Activated naive CD4-positive, alpha-beta T cell treated with anti-CD3 and anti-CD28 coated beads, Interleukin-2, amount 10 ng/mL, durations not matched to agents 7 days and 5 days (primary cell): Measurements from ENCODE around the gene OXLD1.

Experiments
- CTCF ChIA-PET: fragments of 350-600 bp; sonication (Branson Sonifier 250); formaldehyde crosslinking; loops from one replicate; lab custom pipeline; 2021; ENCODE audit warnings: antibody characterized with exemption; lab: Charles Lee
- DNase-seq: peaks from one replicate; pipeline ENCODE4 v3.0.0-alpha.2; 2020
- H3K27ac Mint-ChIP-seq: one replicate; pipeline ENCODE4 v1.8.0; 2021; ENCODE audit warnings: mild to moderate bottlenecking, moderate library complexity, mixed read lengths
- H3K27me3 Mint-ChIP-seq: one replicate; pipeline ENCODE4 v1.8.0; 2021; ENCODE audit warnings: mild to moderate bottlenecking, mixed read lengths
- H3K36me3 Mint-ChIP-seq: one replicate; pipeline ENCODE4 v1.8.0; 2021; ENCODE audit warnings: mixed read lengths
- H3K4me1 Mint-ChIP-seq: one replicate; pipeline ENCODE4 v1.8.0; 2021; ENCODE audit warnings: mixed read lengths
- H3K4me3 Mint-ChIP-seq: one replicate; pipeline ENCODE4 v1.8.0; 2021; ENCODE audit warnings: mild to moderate bottlenecking, moderate library complexity, mixed read lengths
- H3K9me3 Mint-ChIP-seq: one replicate; pipeline ENCODE4 v1.8.0; 2021; ENCODE audit warnings: mixed read lengths

The OXLD1 gene

DNA sequence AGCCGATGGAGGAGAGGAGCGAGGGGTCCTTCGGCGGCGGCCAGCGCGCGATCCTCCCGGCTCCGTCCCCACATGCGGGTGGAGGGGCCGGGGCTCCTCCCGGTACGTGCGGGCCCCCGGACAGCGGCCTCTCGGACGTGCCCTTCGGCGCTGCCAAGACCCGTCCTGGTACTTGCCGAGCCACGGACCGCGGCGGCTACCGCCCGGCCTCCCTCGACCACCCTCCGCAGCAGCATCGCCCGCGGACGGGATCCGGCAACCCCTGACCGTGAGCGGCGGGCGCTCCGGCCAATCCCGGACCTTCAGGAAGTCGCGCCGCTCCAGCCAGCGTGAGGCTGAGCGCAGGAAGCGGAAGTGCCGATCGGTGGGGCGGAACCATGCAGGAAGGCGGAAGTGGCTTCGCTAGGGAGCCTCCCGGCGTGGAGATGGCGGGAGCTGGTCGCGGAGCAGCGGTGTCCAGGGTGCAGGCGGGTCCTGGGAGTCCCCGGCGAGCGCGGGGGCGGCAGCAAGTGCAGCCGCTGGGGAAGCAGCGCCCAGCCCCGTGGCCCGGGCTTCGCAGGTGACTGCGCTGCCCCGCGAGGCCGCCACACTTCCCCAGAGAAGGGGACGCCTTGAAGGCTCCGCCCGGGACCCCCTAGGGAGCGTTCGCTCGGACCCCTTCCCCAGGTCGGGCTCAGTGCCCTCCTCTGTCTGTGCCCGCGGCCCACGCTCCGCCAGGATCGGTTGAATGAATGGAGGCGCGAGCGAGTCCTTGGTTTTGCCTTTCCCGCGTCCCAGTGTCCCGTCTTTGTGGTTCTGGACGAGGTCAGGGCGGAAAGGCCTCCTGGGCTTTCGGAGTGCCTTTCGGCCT is at the start of gene OXLD1, which contains the start of gene CCDC137:
OXLD1 (minus strand) TSS at position 264 of the 850 bp plus-strand sequence; CDS start at position 236, 28 bp downstream.
CCDC137 (plus strand) TSS at position 396 of the 850 bp plus-strand sequence; CDS start at position 426, 30 bp downstream.
- H3K27me3 Mint-ChIP-seq, result no peaks in the 10 kb centered on the region
- peaks cover 60% of the 10 kb centered on the region for H3K4me1 Mint-ChIP-seq
- H3K9me3 Mint-ChIP-seq, result no peaks in the 10 kb centered on the region
- DNase-seq, result peak; percentile 97
- peak within 1 kb of the TSS; percentile 82 for H3K4me3 Mint-ChIP-seq
- CTCF ChIA-PET, result no interaction called here
- peaks cover 39% of the 10 kb centered on the region for H3K36me3 Mint-ChIP-seq
- H3K27ac Mint-ChIP-seq, result peak within 1 kb of the TSS; percentile 99

DNA sequence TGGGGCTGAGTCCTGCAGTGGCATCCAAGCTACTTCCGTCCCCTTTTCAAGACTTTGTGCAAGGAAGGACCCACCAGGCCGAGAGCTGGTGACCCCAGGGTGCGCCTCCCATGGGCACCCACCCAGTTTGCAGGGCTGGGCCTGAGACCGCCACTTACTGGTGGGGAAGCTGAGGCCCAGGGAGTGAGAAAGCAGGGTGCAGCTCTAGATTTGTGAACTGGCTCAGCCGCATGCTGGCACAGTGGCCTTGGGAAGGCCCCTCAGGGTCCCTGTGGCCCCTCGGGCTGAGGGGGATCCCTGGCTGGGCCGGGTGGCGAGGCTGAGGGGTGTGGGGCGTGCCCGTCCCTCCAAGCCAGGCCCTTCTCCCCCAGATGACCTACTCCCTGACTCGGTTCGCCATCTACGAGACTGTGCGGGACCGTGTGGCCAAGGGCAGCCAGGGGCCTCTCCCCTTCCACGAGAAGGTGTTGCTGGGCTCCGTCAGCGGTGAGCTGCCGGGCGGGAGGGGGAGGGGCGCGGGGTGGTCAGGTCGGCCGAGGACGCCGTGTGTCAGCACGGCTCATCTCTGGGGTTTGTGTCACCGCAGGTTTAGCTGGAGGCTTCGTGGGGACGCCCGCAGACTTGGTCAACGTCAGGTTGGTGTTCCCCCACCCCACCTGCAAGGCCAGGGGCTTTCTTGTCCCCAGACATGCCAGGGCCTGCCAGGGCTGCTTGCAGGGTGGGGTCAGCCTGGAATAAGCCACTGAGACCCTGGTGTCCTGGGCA is 48.9 kb upstream of the OXLD1 start:
- CTCF ChIA-PET, result no interaction called here
- Mint-ChIP-seq H3K27ac (no peak overlapping the region), H3K4me1 (peaks cover 34% of the 10 kb centered on the region), H3K27me3 (no peaks in the 10 kb centered on the region), H3K36me3 (peaks cover 5% of the 10 kb centered on the region), H3K9me3 (no peaks in the 10 kb centered on the region), H3K4me3 (no peak overlapping the region)
- DNase-seq, result no peak

DNA sequence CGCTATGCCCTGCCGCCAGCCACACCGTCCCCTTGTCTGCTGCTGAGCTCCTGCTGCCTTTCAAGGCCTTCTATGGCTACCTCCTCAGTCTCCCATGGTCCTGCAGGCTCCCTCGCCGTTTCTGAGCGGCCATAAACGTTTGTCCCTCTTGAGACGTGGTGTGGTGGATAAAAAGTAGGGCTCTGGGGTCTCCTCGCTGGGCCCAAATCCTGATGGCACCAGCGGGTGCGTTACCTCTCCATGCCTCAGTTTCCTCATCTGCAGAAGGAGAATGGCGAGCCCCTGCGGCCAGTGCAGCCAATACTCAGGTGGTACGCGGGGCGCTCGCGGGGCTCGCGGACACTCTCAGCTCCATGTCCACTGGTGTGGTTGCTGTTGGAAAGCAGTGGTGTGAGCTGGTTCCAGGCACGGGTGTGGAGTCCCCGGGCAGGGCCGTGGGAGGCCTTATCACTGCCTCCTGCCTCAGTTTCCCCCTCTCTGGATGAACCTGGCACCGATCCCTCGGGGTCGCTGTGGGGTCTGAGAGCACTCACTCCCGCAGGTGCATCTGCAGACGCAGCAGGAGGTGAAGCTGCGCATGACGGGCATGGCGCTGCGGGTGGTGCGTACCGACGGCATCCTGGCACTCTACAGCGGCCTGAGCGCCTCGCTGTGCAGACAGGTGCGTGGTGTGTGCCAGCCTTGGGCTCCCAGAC is 48.2 kb upstream of the OXLD1 start:
- Mint-ChIP-seq H3K9me3 (no peaks in the 10 kb centered on the region), H3K27me3 (no peaks in the 10 kb centered on the region), H3K27ac (no peak overlapping the region), H3K36me3 (peaks cover 5% of the 10 kb centered on the region), H3K4me3 (no peak overlapping the region), H3K4me1 (peaks cover 39% of the 10 kb centered on the region)
- CTCF ChIA-PET, result no interaction called here
- DNase-seq, result no peak

DNA sequence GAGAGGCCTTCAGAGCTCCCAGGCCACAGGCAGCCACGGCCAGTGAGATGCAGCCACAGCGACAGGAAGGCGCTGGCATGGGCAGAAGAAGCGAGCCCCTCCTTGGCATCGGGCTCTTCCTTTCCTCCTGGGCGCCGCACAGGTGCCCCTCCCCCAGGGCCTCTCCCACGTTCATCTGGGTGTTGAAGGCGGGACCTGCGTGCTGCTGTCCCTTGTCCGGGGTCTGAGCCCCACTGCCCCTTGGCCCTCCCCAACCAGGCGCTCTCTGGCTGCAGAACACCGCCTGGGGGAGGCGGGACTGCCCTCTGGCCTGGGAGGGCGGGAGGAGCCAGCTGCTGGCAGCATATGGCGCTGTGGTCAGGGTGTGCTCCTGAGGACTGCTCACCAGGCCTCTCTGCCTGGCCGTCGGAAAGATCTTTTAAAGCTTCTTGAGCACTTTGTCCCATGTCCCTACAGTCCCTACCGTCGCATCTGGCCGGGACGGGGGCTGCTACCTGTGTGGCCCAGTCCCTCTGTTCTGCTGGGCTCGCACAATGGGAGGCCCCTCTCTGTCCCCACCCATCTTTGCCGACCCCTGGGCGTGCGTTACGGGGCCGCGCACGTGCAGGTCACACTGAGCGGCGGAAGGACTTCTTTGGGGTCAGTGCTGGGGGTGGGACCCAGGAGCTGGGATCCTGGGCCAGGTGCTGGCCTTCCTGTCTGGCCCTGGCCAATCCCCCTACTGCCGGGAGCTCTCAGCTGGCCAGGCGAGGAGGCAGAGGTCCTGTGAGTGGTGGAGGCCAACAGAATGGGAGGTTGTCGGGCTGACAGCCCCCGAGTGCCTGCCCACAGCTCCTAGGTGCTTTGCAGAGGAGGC is 47.4 kb upstream of the OXLD1 start:
- CTCF ChIA-PET, result no interaction called here
- Mint-ChIP-seq H3K27ac (no peak overlapping the region), H3K4me3 (peak overlapping the region; percentile 82), H3K4me1 (peaks cover 39% of the 10 kb centered on the region), H3K36me3 (peaks cover 4% of the 10 kb centered on the region), H3K9me3 (no peaks in the 10 kb centered on the region), H3K27me3 (no peaks in the 10 kb centered on the region)
- no peak for DNase-seq

DNA sequence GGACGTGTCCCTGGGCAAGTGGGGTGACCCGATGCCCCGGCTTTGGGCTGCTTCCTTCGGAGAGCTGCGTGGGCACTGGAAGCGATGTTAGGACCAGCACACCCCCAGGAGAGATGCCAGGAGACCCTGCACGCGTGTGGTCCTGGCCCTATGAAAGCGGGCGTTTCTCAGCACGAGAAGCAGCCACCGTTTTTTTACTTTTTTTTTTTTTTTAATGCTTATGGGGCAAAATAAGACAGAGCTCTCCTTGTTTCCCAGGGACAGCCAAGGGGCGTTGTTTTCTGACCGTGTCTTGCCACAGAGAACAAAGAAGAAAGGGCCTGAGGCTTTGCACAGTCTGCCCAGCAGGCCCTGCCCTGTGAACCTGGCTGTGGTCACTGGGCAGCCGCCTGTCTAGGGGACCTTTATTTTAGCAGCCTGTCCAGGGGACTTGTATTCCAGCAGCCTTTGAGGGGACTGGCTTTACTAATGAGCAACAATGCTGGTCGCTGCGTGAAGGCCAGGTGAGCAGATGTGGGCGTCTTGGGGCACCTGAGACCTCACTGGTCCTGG is 46.7 kb upstream of the OXLD1 start:
- CTCF ChIA-PET, result interaction anchor here (1.6 kb wide), 1 partner anchor 22 kb away, joined by 3 read pairs; no protein-coding TSS in a partner anchor
- Mint-ChIP-seq H3K4me1 (peaks cover 39% of the 10 kb centered on the region), H3K36me3 (peaks cover 4% of the 10 kb centered on the region), H3K27ac (peak overlapping the region; percentile 78), H3K9me3 (no peaks in the 10 kb centered on the region), H3K27me3 (no peaks in the 10 kb centered on the region), H3K4me3 (peak overlapping the region; percentile 82)
- no peak for DNase-seq

DNA sequence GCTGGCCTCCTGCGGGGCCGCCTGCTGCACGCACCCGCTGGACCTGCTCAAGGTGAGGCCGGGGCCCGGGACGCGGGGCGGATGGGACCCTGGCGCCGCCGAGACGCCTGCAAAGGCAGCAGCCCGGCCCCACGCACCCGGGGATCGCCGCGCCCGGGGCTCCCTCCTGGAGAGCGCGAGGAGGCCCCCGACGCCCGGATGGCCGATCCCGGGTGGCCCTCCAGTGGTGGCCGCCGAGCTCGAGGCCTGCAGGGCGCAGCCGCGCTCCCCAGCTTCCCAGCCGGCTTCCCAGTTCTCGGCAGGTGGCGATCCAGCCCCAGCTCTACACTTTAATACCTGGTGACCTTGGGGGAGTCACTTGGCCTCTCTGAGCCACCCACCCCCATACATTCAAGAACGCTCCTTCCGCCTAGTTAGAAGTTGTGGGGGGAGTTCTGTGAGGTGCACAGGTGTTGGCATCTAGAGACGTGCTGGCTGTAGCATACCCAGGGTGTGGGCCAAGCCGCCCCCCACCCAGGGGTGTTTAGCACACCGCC is 46.1 kb upstream of the OXLD1 start:
- CTCF ChIA-PET, result interaction anchor here (1.6 kb wide), 1 partner anchor 23 kb away, joined by 3 read pairs; no protein-coding TSS in a partner anchor

DNA sequence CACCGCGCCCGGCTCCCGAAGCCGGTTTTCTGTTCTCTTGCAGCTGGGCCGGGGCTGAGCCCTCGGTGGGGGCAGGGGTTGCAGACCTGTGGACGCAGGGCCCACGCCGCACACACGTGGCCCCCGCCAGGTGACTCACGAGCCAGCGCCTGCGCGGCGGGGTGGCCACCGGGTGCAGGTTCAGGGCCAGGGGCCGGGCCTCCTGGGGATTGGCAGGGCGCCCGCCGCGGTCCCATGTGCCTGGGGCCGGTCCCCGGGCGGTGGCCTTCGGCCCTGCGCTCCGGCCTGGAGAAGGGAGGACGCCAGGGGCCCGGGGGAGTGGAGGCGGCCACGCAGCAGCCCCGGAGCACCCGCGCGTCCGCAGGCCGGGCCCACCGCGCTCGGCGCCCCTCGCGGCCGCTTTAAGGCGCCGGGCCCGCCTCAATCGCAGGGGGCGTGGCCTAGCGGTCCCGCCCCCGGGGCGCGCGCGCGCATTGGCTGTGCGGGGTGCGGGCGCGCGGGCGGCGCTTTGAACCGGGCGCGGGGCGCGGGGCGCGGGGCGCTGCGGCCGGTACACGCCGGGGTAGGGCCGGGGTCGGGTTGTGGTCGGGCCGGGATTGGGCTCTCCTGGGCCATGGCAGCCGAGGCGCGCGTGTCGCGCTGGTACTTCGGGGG is 45.5 kb upstream of the OXLD1 start, which contains the start of gene SLC25A10:
SLC25A10 (plus strand) TSS at position 471 of the 654 bp plus-strand sequence; CDS start at position 614, 143 bp downstream.
- DNase-seq, result peak; percentile 87
- Mint-ChIP-seq H3K27ac (peak within 1 kb of the TSS; percentile 88), H3K9me3 (no peaks in the 10 kb centered on the region), H3K4me1 (peaks cover 39% of the 10 kb centered on the region), H3K27me3 (no peaks in the 10 kb centered on the region), H3K36me3 (peaks cover 4% of the 10 kb centered on the region), H3K4me3 (peak within 1 kb of the TSS; percentile 82)
- CTCF ChIA-PET, result interaction anchor here (1.6 kb wide), 1 partner anchor 23 kb away, joined by 3 read pairs; no protein-coding TSS in a partner anchor

More for the DNA sequence above, 46.1 kb upstream of the OXLD1 start:
- Mint-ChIP-seq H3K4me1 (peaks cover 39% of the 10 kb centered on the region), H3K9me3 (no peaks in the 10 kb centered on the region), H3K27ac (peak overlapping the region; percentile 78), H3K4me3 (peak overlapping the region; percentile 82), H3K36me3 (peaks cover 4% of the 10 kb centered on the region), H3K27me3 (no peaks in the 10 kb centered on the region)
- no peak for DNase-seq

DNA sequence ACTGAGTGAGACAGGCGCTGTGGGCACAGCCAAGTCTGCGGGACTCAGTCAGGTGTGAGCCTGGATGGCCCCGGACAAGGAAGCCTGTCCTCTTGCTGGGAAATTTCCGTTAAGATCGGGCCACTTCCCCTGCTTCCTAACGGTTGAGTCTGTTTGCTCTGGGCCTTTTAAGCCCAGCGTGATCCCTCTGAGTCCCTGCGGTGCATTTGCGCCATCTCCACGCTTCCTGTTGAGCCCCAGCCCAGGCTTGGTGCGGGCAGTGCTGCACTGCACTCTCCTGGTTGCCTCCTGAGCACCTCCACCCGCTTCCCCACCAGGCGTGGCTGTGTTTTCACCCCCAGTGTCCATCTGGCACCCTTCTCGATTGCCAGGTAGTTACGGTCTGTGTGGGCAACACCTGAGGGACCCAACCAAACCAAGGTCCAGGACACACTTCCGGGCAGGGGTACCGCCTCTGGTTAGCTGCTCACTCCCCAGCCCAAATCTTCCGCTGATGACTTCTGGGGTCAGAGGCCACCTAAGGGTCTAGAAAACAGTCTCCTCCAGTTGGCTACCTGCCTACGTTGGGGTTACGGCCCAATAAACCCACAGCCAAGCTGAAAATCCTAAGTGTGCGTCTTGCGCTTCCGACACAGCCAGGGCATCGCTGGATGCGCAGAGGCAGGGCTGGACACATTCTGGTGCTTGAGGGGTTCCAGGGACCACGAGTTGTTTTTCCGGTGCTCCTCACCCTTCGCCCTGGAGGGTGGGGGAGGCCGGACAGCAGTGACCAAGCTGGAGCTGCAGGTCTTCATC is 44.3 kb upstream of the OXLD1 start:
- Mint-ChIP-seq H3K27me3 (no peaks in the 10 kb centered on the region), H3K4me1 (peaks cover 45% of the 10 kb centered on the region), H3K4me3 (peak overlapping the region; percentile 70), H3K27ac (peak overlapping the region; percentile 88), H3K36me3 (peaks cover 14% of the 10 kb centered on the region), H3K9me3 (no peaks in the 10 kb centered on the region)
- peak; percentile 46 for DNase-seq
- CTCF ChIA-PET, result no interaction called here

DNA sequence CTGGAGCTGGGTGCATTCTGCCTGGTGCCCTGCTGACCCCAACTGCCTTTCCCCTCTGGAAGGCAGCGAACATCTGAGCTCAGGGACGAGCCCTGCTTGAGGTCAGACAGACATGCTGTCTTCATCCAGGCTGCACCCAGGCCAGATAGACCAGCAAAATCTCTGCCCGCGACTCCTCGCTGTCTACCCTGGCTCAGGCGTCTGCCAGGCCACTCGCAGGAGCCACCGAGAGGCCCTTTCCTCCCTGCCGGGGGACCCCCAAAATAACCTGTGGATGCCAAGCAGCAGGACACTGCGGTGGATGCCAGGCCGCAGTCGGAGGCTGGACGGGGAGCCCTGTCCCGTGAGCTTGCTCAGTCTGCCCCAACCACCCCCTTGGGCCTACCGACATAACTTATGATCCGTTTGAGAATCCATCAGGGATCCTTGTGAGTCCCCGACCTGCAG is 42.4 kb upstream of the OXLD1 start:
- Mint-ChIP-seq H3K9me3 (no peaks in the 10 kb centered on the region), H3K27me3 (no peaks in the 10 kb centered on the region), H3K36me3 (peaks cover 24% of the 10 kb centered on the region), H3K4me1 (peaks cover 49% of the 10 kb centered on the region), H3K4me3 (no peak overlapping the region), H3K27ac (no peak overlapping the region)
- CTCF ChIA-PET, result interaction anchor here (1.0 kb wide), 1 partner anchor 25 kb away, joined by 3 read pairs; the partner anchor contains the start of genes ARL16 and HGS
- DNase-seq, result no peak

DNA sequence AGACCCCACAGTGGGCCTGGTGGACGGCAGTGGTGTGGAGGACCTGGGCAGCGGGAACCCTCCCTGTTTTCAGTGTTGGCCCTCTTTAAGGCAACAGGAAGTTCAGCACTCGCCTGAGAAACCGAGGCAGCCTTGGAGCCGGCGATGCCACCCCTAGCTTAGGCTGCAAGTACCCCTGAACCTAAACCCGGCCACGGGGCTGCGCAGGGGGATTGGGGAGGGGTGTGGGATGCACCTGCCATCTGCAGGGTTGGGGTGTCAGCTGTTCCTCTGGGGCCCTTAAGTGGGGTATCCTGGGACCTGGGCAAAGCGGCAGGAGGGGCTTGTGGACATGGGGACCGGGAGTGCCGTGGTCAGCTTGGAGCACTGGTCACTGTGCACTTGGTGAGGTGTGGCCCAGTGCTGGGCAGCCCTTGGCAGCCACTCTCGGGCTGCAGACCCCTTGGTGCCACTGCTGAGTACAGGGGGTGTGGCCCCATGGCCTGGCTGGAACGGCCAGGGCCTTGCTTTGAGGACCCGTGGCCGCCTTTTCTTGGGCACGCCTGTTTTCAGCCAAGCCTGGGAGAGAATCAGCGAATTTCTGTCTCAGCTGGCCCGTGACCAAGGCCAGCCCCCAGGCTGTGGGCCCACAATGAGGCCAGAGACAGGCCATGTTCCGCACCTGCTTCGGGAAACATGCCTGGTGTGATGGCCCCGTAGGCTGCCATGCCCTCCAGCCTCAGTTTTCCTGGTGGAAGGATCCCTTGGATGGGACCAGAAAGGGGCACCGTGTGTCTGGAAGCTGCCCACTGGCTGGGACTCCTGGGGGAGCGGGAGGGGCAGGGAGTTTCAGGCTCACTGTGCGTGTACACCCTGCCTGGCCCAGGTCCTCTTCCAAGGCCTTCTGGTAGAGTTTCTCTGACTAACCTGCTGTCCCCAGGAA is 41.6 kb upstream of the OXLD1 start:
- DNase-seq, result no peak
- Mint-ChIP-seq H3K36me3 (peaks cover 26% of the 10 kb centered on the region), H3K9me3 (no peaks in the 10 kb centered on the region), H3K27me3 (no peaks in the 10 kb centered on the region), H3K27ac (no peak overlapping the region), H3K4me1 (peaks cover 41% of the 10 kb centered on the region), H3K4me3 (no peak overlapping the region)
- CTCF ChIA-PET, result interaction anchor here (1.0 kb wide), 1 partner anchor 24 kb away, joined by 3 read pairs; the partner anchor contains the start of genes ARL16 and HGS
